Neural cell (in vitro differentiated cells): ENCODE results near the gene MEGF6. TPM values are rescaled to one million over a fixed set of nuclear protein-coding genes. Genes with fewer than 3 reads are reported as not detected.

Source experiments
- H2AFZ ChIP-seq: fragments of 200-600, 300-800 bp; sonication (generic), shearing (Covaris generic); 2 replicates; pipeline ENCODE4 v1.6.0; 2014; ENCODE audit warnings: low read depth, mild to moderate bottlenecking, antibody characterized with exemption, low read length, moderate library complexity
- H3F3A ChIP-seq: fragments of 200-600 bp; shearing (Covaris generic); 2 replicates; pipeline ENCODE4 v1.6.1; 2016; ENCODE audit warnings: mild to moderate bottlenecking, moderate library complexity, mixed read lengths, antibody characterized with exemption, low read length; ENCODE audit not compliant: insufficient read depth, poor library complexity, severe bottlenecking
- H3K27ac ChIP-seq: fragments of 200-600, 300-800 bp; sonication (generic), shearing (Covaris generic); 2 replicates; pipeline ENCODE4 v1.5.1; 2014; ENCODE audit warnings: mild to moderate bottlenecking, low read length, moderate library complexity
- H3K27me3 ChIP-seq: fragments of 300-800, 200-600 bp; sonication (generic), shearing (Covaris generic); 2 replicates; pipeline ENCODE4 v1.6.0; 2014; ENCODE audit warnings: mild to moderate bottlenecking, low read depth, low read length, moderate library complexity; ENCODE audit not compliant: insufficient read depth
- H3K36me3 ChIP-seq: fragments of 300-800, 200-600 bp; sonication (generic), shearing (Covaris generic); 2 replicates; pipeline ENCODE4 v1.5.1; 2014; ENCODE audit warnings: mild to moderate bottlenecking, antibody characterized with exemption, low read length, moderate library complexity; ENCODE audit not compliant: insufficient read depth
- H3K4me2 ChIP-seq: fragments of 300-800, 200-600 bp; sonication (generic), shearing (Covaris generic); 2 replicates; pipeline ENCODE4 v1.6.0; 2014; ENCODE audit warnings: mild to moderate bottlenecking, low read length
- H3K4me3 ChIP-seq: fragments of 300-800, 200-600 bp; sonication (generic), shearing (Covaris generic); 2 replicates; pipeline ENCODE4 v1.5.1; 2014; ENCODE audit warnings: mild to moderate bottlenecking, low read length, moderate library complexity
- H3K79me2 ChIP-seq: fragments of 200-600 bp; shearing (Covaris generic); replicated peaks from 2 replicates; pipeline ENCODE4 v1.6.0; 2014; ENCODE audit warnings: mild to moderate bottlenecking, low read length, moderate library complexity; ENCODE audit not compliant: insufficient read depth
- H3K9ac ChIP-seq: fragments of 300-800, 200-600 bp; sonication (generic), shearing (Covaris generic); 2 replicates; pipeline ENCODE4 v1.6.1; 2016; ENCODE audit warnings: mild to moderate bottlenecking, low read length, mixed read lengths
- H3K9me2 ChIP-seq: fragments of 200-600 bp; shearing (Covaris generic); 2 replicates; pipeline ENCODE4 v1.6.1; 2016; ENCODE audit warnings: mild to moderate bottlenecking, low read length, mixed read lengths; ENCODE audit not compliant: insufficient read depth
- H3K9me3 ChIP-seq: fragments of 200-600, 300-800 bp; sonication (generic), shearing (Covaris generic); 2 replicates; pipeline ENCODE4 v1.6.1; 2016; ENCODE audit warnings: mild to moderate bottlenecking, mixed run types, low read length, moderate library complexity, mixed read lengths
- H4K20me1 ChIP-seq: fragments of 200-600 bp; shearing (Covaris generic); 2 replicates; pipeline ENCODE4 v1.6.1; 2016; ENCODE audit warnings: mild to moderate bottlenecking, mixed run types; ENCODE audit not compliant: insufficient read depth
- EP300 ChIP-seq: fragments of 450-650 bp; conservative IDR thresholded peaks from 2 replicates; pipeline ENCODE4 v1.6.1; 2014; ENCODE audit warnings: antibody characterized with exemption, mild to moderate bottlenecking, moderate library complexity; ENCODE audit not compliant: poor library complexity, severe bottlenecking
- EZH2 ChIP-seq: fragments of 200-600, 300-800 bp; shearing (Covaris generic), sonication (generic); IDR thresholded peaks from 2 replicates; pipeline ENCODE4 v1.6.1; 2014; ENCODE audit warnings: antibody characterized with exemption, low read length, borderline replicate concordance, mild to moderate bottlenecking; ENCODE audit not compliant: insufficient read depth, poor library complexity, severe bottlenecking
- MXI1 ChIP-seq: fragments of 450-650 bp; conservative IDR thresholded peaks from 2 replicates; pipeline ENCODE4 v1.6.1; 2014; ENCODE audit warnings: antibody characterized with exemption, mild to moderate bottlenecking; ENCODE audit not compliant: poor library complexity, severe bottlenecking
- POLR2AphosphoS5 ChIP-seq: IDR thresholded peaks from 2 replicates; pipeline ENCODE4 v1.6.1; 2012
- RAD21 ChIP-seq: fragments of 450-650 bp; conservative IDR thresholded peaks from 2 replicates; pipeline ENCODE4 v1.6.1; 2014; ENCODE audit warnings: antibody characterized with exemption, mild to moderate bottlenecking, moderate library complexity
- SMC3 ChIP-seq: fragments of 450-650 bp; conservative IDR thresholded peaks from 2 replicates; pipeline ENCODE4 v1.6.1; 2014; ENCODE audit warnings: antibody characterized with exemption, mild to moderate bottlenecking, moderate library complexity; ENCODE audit not compliant: poor library complexity
- TAF1 ChIP-seq: IDR thresholded peaks from 2 replicates; pipeline ENCODE4 v1.6.1; 2012; ENCODE audit warnings: low read depth
- polyA plus RNA-seq: library from polyadenylated mRNA; depleted of rRNA; stranded (reverse); fragments of >200 nt; gene quantifications from 2 replicates; pipeline ENCODE4 v1.2.3, GENCODE V29; 2014
- TF ChIP-seq, protein P1 (sequence below): fragments of 450-650 bp; IDR thresholded peaks from 2 replicates; pipeline ENCODE4 v1.5.1; 2014; ENCODE audit warnings: antibody characterized with exemption, mild to moderate bottlenecking, moderate library complexity; ENCODE audit not compliant: poor library complexity, severe bottlenecking
- TF ChIP-seq, protein P2 (sequence below): IDR thresholded peaks from 2 replicates; pipeline ENCODE4 v1.6.1; 2012; ENCODE audit warnings: borderline replicate concordance

MEGF6 gene
- polyA plus RNA-seq, 1 donor from 2014 or later = 6.0 TPM

DNA sequence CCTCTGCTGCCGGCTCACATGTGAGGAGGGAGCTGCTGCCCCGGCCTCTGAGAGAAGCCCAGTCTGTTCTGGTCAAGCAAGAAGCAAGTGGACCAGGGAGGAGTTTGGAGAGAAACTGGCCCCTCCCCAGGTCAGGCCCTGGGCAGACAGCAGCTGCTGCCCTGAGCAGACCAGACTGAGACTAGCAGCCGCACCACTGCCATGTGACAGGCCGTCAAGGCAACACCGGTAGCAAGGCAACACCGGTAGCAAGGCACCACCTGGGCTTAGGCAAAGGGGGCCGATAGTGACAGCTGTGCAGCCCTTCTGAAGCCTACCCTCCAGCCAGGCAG is 106.5 kb downstream of the MEGF6 start:
- no peaks in the 10 kb centered on the region for H3K9me3 ChIP-seq
- no peak for TF ChIP-seq MXI1
- TF ChIP-seq RAD21 = no peak
- no peak for TF ChIP-seq TAF1
- no peak for TF ChIP-seq EP300
- no peak for TF ChIP-seq SMC3
- TF ChIP-seq EZH2 = no peak
- TF ChIP-seq POLR2AphosphoS5 = no peak
- TF ChIP-seq, protein P1, sequence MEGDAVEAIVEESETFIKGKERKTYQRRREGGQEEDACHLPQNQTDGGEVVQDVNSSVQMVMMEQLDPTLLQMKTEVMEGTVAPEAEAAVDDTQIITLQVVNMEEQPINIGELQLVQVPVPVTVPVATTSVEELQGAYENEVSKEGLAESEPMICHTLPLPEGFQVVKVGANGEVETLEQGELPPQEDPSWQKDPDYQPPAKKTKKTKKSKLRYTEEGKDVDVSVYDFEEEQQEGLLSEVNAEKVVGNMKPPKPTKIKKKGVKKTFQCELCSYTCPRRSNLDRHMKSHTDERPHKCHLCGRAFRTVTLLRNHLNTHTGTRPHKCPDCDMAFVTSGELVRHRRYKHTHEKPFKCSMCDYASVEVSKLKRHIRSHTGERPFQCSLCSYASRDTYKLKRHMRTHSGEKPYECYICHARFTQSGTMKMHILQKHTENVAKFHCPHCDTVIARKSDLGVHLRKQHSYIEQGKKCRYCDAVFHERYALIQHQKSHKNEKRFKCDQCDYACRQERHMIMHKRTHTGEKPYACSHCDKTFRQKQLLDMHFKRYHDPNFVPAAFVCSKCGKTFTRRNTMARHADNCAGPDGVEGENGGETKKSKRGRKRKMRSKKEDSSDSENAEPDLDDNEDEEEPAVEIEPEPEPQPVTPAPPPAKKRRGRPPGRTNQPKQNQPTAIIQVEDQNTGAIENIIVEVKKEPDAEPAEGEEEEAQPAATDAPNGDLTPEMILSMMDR = no peak
- TF ChIP-seq, protein P2, sequence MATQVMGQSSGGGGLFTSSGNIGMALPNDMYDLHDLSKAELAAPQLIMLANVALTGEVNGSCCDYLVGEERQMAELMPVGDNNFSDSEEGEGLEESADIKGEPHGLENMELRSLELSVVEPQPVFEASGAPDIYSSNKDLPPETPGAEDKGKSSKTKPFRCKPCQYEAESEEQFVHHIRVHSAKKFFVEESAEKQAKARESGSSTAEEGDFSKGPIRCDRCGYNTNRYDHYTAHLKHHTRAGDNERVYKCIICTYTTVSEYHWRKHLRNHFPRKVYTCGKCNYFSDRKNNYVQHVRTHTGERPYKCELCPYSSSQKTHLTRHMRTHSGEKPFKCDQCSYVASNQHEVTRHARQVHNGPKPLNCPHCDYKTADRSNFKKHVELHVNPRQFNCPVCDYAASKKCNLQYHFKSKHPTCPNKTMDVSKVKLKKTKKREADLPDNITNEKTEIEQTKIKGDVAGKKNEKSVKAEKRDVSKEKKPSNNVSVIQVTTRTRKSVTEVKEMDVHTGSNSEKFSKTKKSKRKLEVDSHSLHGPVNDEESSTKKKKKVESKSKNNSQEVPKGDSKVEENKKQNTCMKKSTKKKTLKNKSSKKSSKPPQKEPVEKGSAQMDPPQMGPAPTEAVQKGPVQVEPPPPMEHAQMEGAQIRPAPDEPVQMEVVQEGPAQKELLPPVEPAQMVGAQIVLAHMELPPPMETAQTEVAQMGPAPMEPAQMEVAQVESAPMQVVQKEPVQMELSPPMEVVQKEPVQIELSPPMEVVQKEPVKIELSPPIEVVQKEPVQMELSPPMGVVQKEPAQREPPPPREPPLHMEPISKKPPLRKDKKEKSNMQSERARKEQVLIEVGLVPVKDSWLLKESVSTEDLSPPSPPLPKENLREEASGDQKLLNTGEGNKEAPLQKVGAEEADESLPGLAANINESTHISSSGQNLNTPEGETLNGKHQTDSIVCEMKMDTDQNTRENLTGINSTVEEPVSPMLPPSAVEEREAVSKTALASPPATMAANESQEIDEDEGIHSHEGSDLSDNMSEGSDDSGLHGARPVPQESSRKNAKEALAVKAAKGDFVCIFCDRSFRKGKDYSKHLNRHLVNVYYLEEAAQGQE = no peak
- H3K9me2 ChIP-seq = no peaks in the 10 kb centered on the region
- H3K79me2 ChIP-seq = no peaks in the 10 kb centered on the region
- no peak overlapping the region for H2AFZ ChIP-seq
- H3K36me3 ChIP-seq = no peaks in the 10 kb centered on the region
- H3K27ac ChIP-seq = no peak overlapping the region
- no peak overlapping the region for H3K4me3 ChIP-seq
- no peaks in the 10 kb centered on the region for H3F3A ChIP-seq
- no peak overlapping the region for H3K4me2 ChIP-seq
- H3K9ac ChIP-seq = no peak overlapping the region
- H3K27me3 ChIP-seq = no peaks in the 10 kb centered on the region
- H4K20me1 ChIP-seq = no peaks in the 10 kb centered on the region

DNA sequence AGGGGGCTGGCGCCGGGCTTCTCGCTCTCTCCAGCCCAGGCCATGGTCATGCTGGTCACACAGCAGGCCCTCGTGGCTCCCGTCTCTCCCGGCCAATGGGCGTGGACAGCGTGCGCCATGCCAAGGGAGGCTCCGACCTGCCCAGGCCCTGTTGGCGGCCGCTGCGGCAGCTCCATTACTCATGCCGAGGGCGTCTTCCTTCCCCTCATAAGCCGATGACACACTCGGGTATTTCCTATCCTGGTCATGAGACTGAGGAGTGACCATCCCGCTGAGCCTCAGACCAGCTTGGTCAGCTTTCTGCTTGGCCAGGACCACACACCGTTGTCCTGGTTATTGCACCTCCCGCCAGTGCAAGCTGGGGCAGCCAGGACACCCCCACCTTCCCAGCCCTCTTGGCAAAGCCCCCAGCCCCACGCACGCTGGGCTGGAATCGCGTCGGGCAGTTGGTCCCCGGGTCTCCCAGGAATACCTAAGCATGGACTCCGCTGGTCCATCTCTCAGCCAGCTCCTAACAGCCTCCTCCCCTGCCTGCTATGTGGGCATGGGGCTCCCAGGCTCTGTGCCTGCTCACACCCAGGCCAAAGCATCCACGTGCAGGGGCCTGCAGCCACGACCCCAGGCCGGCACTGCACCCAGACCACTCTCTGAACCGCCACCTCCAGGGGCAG is 107.0 kb downstream of the MEGF6 start:
- Histone ChIP-seq H2AFZ (no peak overlapping the region), H3K27ac (no peak overlapping the region), H4K20me1 (no peaks in the 10 kb centered on the region), H3F3A (no peaks in the 10 kb centered on the region), H3K36me3 (no peaks in the 10 kb centered on the region), H3K27me3 (no peaks in the 10 kb centered on the region), H3K9me2 (no peaks in the 10 kb centered on the region), H3K4me3 (no peak overlapping the region), H3K9ac (no peak overlapping the region), H3K4me2 (no peak overlapping the region), H3K79me2 (no peaks in the 10 kb centered on the region), H3K9me3 (no peaks in the 10 kb centered on the region)
- TF ChIP-seq POLR2AphosphoS5 = no peak
- TF ChIP-seq EZH2 = no peak
- no peak for TF ChIP-seq SMC3
- TF ChIP-seq, protein P1 = no peak
- TF ChIP-seq, protein P2 = no peak
- no peak for TF ChIP-seq MXI1
- TF ChIP-seq RAD21 = no peak
- TF ChIP-seq TAF1 = no peak
- no peak for TF ChIP-seq EP300
